NCI-H128 (cell line): Measurements from ENCODE around the gene RRP12.

Experiments
- DNase-seq: peaks from one replicate; lab custom pipeline; 2025; ENCODE audit not compliant: unreplicated experiment; lab: John Stamatoyannopoulos, UW

The RRP12 gene

GRCh38 chr10:97319671-97320479 is 81.3 kb downstream of the RRP12 start:
- no peak for DNase-seq

DNA sequence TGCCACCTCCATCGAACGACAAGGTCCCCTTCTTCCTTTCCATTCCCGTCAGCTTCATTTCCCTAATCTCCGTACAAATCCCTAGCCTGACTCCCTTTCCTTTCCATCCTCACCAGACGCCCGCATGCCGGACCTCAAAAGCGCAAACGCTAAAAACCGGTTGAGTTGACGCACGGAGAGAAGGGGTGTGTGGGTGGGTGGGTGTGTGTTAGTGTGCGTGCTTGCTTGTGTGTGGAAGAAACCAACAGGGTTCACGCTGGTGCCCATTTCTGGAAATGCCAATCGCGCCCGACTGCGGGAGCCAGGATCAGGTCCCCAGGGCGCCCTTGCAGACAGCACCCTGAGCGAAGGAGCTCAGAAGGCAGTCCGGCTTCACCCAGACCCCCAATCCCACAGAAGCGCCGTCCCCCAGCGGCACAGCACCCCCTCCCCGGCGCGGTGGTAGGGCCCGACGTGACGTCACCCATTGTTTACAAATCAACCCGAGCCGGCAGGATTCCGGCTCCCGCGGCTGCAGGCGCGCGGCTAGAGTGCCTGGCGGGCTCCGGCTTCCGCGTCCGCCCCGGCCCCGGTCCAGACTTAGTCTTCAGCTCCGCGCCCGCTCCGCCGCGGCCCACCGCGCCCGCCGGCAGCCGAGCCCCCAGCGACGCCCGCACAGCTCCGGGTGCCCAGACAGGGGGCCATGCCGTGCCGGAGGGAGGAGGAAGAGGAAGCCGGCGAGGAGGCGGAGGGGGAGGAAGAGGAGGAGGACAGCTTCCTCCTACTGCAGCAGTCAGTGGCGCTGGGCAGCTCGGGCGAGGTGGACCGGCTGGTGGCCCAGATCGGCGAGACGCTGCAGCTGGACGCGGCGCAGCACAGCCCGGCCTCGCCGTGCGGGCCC is 82.1 kb downstream of the RRP12 start, which contains the start of gene FRAT1:
Gene FRAT1, plus strand, starts transcription at position 500 of the 880 bp plus-strand sequence. Its CDS starts 183 bp downstream, at position 683.
- DNase-seq, result peak; percentile 60

GRCh38 chr10:97314671-97315070 is 86.5 kb downstream of the RRP12 start:
- no peak for DNase-seq

GRCh38 chr10:97312897-97313296 is 88.2 kb downstream of the RRP12 start:
- DNase-seq, result no peak

GRCh38 chr10:97311111-97311626 is 90.0 kb downstream of the RRP12 start:
- DNase-seq, result no peak

DNA sequence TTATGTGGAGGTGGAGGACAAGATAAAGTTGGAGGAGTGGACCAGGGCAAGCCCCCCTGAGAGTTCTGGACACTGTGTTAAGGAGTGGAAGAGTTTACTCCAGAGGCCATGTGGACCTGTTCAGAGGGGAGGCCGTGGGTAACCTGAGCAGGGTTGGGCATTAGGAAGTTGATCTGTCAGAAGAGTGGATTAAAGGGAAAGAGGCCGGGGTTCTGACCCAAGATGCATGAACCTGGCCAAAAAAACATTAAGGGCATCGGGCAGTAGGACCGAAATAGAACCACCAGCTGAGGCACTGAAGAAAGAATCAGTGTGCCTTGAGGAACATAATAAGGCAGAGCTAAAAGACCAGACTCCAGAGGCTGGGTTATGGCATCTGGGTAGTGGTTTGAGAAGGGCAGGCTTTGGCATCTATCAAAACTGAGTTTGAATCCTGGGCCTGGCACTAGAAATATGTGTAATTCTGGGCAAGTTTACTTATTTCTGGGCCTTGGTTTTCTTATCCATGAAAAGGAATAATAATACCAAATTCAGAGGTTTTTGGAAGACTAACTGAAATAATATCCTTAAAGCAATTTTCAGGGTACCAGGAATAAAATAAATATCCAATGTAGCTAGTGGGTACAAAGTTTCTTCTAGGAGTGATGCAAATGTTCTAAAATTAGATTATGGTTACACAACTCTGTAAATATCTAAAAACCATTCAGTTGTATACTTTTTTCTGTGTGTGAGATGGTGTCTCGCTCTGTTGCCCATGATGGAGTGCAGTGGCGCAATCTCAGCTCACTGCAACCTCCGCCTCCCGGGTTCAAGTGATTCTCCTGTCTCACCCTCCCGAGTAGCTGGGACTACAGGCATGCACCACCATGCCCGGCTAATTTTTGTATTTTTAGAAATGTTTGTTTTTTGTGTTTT is 93.0 kb downstream of the RRP12 start:
- no peak for DNase-seq

DNA sequence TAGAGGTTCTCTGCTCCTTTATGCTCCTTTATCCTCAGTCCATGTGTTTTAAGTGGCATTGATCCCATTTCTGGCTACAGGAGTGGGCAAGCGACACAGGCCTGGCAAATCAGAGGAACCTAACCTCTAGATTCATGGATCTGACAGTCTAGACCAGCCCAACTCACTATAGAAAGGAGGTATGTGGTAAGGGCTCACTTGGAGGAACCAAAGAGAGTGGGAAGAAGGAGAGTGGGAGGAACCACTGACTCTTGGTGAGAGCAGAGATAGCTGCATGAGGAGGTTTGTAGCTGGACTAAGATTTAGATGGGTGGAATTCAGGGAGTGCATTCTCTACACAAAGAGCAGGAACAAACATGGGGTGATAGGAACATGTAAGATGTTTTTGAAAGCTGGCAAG is 93.7 kb downstream of the RRP12 start:
- no peak for DNase-seq
